ENCODE results near the gene NPPB.

- TF ChIP-seq POLR2A (IDR thresholded peaks at IDR 0.05): no peak
- TF ChIP-seq POLR2AphosphoS5 (IDR thresholded peaks at IDR 0.05): no peak
- TF ChIP-seq CTCF (IDR thresholded peaks at IDR 0.05): no peak
- TF ChIP-seq EP300 (IDR thresholded peaks at IDR 0.05): no peak
These were observed 13.8 kb upstream of the NPPB start for GRCh38 chr1:11872545-11872944.

Measured in stomach (tissue), 4 donors.